Cardiac septum (tissue), 1 donor: ENCODE data around the gene STXBP5. TPM values are rescaled to one million over a fixed set of nuclear protein-coding genes. Genes with fewer than 3 reads are reported as not detected.

Experiments
- DNase-seq: peaks from one replicate; pipeline ENCODE4 v3.0.0-alpha.2; 2020; ENCODE audit warnings: low spot score
- intact Hi-C: fragments of 100-400 bp; cut with DNase I; formaldehyde crosslinking; loops from one replicate; pipeline ENCODE4 v1.14.0; 2022
- total RNA-seq: library from RNA; stranded (reverse); fragmentation: NEBNext Ultra II Directional; extraction: Animal tissue kit (Norgen Biotek cat#: 25700); gene quantifications from one replicate; pipeline ENCODE4 v1.2.1, GENCODE V29; 2021
- donor health status: DM: no; HTN: no; CAD: no.

The STXBP5 gene
- total RNA-seq, 1 donor from 2014 or later = 17.7 TPM

DNA sequence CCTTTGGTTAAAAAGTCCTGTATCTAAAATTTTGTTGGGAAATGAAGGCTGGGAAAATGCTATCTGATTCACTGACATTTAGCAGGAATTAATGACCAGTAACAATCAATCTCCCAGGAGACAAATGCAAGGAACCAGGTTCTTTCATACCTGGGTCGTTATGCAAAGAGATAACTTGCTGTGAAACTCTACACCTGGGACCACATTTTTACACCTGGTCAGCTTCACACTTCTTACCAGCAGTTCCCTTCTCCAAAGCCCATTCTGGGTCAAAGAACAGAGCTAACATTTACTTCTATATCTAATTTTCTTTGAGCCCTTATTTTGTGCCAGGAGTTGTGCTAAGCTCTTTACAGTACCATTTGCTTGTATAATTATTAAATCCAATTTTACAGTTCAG, 27.4 kb upstream of the STXBP5 start:
- no peak for DNase-seq
- intact Hi-C loops = no loop called here

GRCh38 chr6:147177286-147177685, 26.9 kb upstream of the STXBP5 start:
- intact Hi-C loops = no loop called here
- no peak for DNase-seq

- intact Hi-C loops = no loop called here
- no peak for DNase-seq
These were observed 25.9 kb upstream of the STXBP5 start for GRCh38 chr6:147178355-147178754.

GRCh38 chr6:147179809-147180208, 24.4 kb upstream of the STXBP5 start:
- no peak for DNase-seq
- intact Hi-C loops = no loop called here

DNA sequence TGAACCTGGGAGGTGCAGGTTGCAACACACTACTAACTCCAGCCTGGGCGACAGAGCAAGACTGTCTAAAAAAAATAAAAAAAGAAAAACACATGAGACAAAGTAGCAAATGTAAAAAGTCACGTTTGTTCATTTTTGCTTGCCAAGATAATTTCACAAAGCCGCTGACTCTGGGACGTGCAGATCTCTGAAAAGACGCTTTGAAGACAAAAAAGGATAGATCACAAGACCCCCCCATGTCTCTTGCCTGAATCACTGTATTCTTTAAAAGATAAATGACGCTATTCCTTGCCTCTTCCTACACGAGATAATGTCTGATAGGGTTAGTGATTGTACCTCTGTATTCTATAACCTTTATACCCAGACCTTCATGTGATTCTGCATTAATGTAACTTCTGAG, 23.3 kb upstream of the STXBP5 start:
- DNase-seq = no peak
- intact Hi-C loops = no loop called here

DNA sequence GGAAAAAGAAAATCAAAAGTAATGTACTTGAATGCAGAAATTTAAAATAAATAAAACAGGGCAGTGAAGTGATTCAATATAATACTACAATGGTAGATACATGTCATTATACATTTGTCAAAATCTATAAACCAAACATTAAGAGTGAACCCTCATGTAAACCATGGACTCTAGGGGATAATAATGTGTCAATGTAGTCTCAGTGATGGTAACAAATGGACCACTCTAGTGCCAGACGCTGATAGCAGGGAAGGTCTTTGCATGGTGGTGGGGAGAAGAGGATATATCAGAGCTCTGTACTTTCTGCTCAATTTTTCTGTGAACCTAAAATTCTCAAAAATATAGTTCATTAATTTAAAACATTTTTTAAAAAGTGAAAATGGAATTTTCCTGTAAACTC, 19.8 kb upstream of the STXBP5 start:
- DNase-seq = no peak

DNA sequence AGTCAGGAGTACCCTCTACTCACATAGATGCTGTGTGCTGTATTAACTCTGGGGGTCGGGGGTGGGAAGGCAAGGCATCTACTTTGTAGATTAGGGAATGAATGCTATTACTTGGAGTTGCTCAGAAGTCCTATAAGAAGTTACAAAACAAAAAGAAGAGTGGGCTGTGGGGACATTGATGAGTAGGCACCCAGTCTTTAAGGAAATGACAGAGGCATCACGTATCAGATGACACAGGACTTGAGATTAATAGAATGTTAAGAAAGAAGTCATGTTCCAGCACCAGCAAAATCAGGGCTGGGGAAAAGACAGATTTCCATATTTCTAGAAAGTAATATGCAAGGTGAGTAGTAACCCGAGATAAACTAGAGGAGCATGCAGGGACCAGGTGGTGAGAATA, 19.0 kb upstream of the STXBP5 start:
- intact Hi-C loops = no loop called here
- no peak for DNase-seq

More for the DNA sequence above, 19.8 kb upstream of the STXBP5 start:
- intact Hi-C loops = no loop called here

DNA sequence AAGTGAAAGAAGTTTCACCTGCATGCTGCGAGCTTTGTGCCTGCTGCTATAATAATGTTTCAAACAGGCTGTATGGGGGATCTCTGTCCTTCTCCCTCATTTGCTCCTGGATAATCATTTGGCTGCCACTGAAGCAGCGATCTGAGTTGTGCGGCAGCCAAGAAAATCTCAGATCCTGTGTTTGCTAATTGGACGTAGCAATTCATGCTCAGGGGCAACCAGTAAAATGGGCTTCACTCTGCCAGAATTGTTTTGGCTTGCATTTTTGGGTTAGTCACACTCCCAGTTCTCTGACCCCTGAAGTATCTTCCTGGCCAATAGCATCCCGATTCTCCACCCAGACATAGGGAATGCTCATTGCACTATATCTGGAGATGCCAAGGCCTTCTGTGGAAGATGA, 13.7 kb upstream of the STXBP5 start:
- intact Hi-C loops = no loop called here

DNA sequence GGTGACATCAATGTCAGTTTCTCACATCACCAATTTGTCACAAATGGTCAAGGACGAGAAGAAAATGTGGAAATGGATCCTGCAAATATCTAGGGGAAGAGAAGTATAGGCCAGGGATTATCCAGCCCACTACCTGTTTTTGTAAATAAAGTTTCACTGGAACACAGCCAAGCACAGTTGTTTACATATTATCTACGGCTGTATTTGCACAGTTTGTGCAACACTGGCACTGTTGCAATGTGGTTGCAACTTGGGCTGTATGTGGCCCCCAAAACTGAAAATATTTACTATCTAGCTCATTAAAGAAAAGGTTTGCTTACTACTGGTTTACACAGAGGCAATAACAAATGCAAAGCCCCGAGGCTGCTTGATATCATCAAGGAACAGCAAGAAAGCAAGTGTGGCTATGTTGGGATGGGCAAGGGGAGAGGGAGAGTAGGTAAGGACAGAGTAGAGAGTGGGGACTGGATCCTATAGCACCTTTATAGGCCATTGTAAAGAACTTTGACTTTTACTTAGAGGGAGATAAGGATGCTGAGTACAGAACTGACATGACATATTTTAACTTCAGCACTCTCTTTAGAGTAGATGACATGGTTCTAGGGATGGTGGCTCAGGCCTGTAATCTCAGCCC, 11.8 kb upstream of the STXBP5 start:
- DNase-seq = no peak
- intact Hi-C loops = no loop called here

More for the DNA sequence above, 13.7 kb upstream of the STXBP5 start:
- no peak for DNase-seq

GRCh38 chr6:147194652-147195411, 9.4 kb upstream of the STXBP5 start:
- intact Hi-C loops = no loop called here
- no peak for DNase-seq

DNA sequence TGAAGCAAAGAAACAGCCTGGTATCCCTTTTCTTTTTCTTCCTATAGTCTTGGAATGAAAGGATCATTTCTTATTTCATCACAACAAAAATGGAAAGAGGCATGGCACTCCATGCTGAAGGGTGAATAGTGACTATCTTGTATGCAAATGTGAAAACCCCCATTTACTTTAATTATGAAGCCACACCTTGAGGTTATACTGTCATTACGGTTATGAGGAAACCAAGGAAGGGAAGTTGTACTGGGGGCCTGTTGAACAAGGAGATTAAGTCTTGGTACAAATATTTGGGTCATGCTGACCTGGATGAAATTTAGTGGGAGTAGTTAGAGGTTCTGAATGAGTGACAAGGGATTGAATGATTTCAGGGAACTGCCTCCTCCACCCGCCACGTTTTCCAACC, 8.7 kb upstream of the STXBP5 start:
- DNase-seq = no peak

GRCh38 chr6:147195987-147196386, 8.2 kb upstream of the STXBP5 start:
- no peak for DNase-seq
- intact Hi-C loops = no loop called here

More for the DNA sequence above, 8.7 kb upstream of the STXBP5 start:
- intact Hi-C loops = no loop called here

DNA sequence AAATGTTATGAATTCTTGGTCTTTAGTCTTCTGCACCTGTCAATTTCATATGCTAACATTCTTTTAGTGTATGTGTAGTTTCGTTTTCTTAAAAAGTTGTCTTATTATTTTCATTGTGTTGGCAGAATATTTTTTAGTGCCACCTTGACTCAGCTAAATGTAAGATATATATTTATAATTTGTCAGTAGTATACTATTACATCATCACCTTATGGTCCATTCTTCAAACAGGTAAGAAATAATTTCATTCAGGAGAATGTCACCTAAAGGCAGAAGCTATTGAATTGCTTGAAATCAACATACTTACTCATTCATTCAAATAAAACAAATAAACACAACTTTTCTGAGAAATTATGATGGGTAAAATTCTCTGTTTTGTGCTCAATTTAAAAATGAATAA, 3.5 kb upstream of the STXBP5 start:
- no peak for DNase-seq
- intact Hi-C loops = loop anchor here (5.0 kb wide), 1 partner anchor 68 kb away; no protein-coding TSS in a partner anchor

DNA sequence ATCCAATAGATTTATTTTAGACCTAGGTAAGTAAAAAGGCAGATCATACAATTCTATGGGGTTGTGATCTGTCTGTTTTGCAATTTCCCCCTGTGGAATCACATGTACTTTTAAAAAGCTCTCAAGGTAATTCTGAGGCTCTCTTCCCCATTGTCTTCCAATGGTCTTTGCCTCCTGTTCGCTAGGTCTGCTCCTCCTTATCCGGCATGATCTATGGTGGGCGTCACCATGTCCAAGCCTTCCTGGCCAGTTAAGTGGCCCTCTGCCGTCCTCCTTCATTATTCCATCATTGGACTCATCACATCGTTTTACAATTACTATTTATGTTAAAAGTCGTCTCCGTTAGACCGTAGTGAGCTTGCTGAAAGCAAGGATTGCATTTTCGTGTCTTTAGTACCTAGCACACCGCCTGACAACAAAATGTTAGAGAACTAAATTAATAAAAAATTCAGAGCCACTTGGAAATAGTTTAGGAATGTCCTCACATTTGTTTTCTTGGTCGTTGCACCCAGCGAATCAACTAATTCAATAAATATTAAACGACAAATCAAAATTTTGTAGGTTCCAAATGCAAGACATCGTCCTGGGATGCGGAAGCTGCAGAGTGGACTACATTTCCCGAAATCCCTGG, 2.2 kb upstream of the STXBP5 start:
- intact Hi-C loops = loop anchor here (2.0 to 5.0 kb wide), 2 partner anchors 70 to 345 kb away; no protein-coding TSS in a partner anchor
- DNase-seq = no peak

DNA sequence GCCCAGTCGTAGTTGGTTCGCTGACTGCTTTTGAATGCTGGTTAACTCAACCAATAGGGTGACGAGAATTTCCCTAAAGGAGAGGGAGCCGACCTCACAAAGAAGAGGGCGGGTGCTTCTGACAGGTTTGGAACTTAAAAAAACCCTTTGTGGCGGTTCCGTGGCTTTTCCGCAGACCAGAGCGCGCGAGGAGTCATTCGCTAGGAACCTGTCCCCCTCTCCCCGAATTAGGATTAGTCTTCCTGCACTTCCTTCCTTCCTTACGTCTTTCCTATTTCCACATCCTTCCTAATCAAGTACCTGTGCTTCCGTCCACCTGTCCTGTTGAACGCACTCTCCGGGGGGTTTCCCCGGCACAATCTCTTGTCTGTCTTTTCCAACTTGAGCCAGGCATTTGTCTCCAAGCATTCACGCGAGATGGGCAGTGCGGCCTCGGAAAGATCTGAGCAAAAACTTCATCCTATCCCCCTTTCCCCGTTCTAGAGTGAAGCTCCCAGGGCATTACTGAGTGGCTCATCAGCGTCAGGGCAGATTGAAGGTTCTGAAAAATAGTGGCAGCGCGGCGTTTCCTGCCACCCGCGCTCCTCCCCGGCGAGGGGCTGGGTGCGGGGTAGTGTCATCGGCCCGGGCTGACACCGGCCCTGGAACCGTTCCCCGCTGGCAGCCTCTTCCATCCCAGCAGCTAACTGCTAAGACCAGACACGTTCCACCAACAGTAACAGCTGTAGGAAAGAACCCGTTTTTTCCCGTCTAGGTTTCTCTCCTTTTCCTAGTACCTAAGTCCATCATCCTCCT, 1.5 kb upstream of the STXBP5 start:
- intact Hi-C loops = loop anchor here (2.0 to 5.0 kb wide), 2 partner anchors 70 to 346 kb away; no protein-coding TSS in a partner anchor
- DNase-seq = peak; percentile 90

DNA sequence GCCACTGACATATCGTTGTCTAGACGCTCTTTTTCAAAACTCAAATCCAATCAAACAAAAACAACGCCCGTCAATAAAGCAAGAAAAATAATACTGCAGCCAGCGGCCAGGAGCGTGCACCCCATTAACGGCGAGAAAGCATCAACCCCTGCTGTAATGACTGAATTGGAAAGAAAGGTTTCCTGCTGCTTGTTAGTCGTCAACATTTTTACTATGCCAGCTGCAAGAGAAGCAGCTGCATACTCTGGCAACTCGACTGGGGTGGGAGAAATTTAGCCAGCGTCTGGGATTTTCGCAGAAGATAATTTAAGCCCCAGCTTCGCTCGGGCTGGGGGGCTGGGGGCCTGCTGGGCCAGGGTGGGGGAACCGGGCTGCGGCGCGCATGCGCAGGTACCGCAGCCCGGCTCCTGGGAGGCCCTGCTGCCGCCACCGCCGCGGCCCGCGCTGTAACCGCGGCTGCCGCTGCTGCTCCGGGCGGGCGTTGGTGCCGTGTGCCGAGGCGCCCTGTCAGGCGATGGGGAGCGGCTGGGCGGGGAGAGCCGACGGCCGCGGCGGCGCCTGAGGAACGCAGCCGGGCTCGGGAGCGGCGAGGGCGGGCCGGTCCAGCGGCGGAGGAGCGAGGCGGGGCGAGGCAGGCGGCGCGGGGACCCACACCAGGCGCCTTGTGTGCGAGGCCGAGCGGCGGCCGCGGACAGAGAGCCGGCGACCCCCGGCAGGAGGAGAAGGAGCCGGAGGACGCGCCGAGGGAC, 732 bp upstream of the STXBP5 start:
- intact Hi-C loops = loop anchor here (2.0 to 5.0 kb wide), 2 partner anchors 71 to 347 kb away; no protein-coding TSS in a partner anchor

DNA sequence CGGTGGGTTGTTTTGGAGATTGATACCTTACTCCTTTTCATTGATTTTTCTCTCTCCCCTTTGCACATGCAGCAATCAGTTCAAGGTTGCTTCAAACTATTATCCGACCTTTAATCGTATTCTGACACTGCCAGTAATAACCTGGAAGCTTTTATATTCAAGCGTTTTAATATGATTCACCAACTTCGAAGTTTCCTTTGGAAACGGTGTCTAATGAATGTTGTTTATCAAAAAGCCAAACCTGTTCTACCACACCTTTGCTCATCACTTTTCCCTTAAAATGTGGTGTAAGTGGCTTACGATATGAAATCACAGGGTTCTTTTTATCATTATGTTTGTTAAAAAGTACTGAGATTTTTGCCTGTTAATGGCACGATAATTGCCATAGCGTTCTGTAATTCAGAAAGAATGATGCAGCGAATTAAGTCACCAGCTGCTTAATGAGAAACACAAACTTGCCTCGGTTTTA, 660 bp downstream of the STXBP5 start:
- DNase-seq = no peak
- intact Hi-C loops = loop anchor here (5.0 kb wide), 2 partner anchors 73 to 293 kb away; no protein-coding TSS in a partner anchor

More for the DNA sequence above, 732 bp upstream of the STXBP5 start:
- peak; percentile 84 for DNase-seq

DNA sequence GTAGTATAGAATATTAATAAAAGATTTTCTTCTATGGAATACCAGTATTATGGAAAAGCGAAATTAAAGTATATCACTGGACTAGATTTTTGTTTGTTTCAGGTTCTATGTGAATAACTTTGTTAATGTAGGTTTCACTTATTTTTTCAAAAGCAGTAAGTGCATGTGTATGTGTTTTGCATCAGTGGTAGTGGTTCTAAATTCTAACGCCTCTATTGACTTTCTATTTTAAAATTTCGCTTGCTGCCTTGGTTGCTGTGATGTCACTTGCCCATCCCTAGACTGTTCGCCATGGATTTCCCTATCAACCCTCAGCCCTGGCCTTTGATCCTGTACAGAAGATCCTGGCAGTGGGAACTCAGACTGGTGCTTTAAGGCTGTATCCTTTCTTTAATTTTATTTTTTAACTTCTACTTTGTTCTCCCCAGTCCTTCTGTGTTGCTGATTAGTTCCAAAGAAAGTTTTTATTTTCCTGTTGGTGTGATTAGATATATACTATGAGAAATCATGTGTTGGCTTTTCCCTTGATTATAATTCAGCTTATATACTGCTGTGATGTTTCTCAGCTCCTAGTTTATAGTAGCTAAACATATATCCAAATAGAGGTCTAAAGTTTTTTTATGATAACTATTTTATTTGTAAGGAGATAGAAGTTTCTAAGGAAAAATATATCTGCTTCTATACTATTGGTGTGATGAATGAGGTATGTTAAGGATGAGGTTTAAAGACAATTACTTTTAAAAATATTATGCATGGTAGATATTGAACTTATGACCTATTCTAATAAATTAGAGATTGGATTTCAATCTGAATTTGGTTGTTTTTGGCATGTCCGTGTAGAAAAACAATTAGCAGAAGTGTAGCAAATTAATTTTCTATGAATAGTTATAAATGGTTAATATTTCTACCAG, 1.7 kb downstream of the STXBP5 start:
- DNase-seq = no peak
- intact Hi-C loops = loop anchor here (5.0 kb wide), 1 partner anchor 294 kb away; no protein-coding TSS in a partner anchor
